ENCODE data around the gene ADAM23. TPM values are rescaled to one million over a fixed set of nuclear protein-coding genes. Genes with fewer than 3 reads are reported as not detected.

ADAM23 gene
- total and polyA plus RNA-seq, 2 donors from 2014 or later = 1.0 to 2.5 TPM

GRCh38 chr2:206471524-206472062 lies 28.3 kb downstream of the ADAM23 start:
- no peak overlapping the region for H3K27ac ChIP-seq (ENCODE audit: low read depth in 2 of 2, low read length in 2 of 2)
- DNase-seq = no peak
- no peak overlapping the region for H3K9ac ChIP-seq (ENCODE audit: low read length in 3 of 3)
- no peaks in the 10 kb centered on the region for H3K36me3 ChIP-seq (ENCODE audit: control insufficient read depth in 2 of 3, insufficient read depth in 3 of 3, low read length in 3 of 3)
- intact Hi-C loops (cut with DNase I) = no loop called here
- H3K4me3 ChIP-seq (ENCODE audit: low read length in 3 of 3) = no peak overlapping the region
- no peaks in the 10 kb centered on the region for H3K4me1 ChIP-seq (ENCODE audit: control insufficient read depth in 2 of 3, insufficient read depth in 2 of 3, low read depth in 1 of 3, low read length in 3 of 3)
- peaks cover 0 to 3% (median 0%) of the 10 kb centered on the region in 3 donors for H3K9me3 ChIP-seq (ENCODE audit: control insufficient read depth in 2 of 3, insufficient read depth in 1 of 3, low read length in 3 of 3)
- no peak for FAIRE-seq
- no peak for TF ChIP-seq CTCF (IDR thresholded peaks at IDR 0.05; ENCODE audit: borderline replicate concordance, extremely low read depth, insufficient read depth)
- no peaks in the 10 kb centered on the region for H3K27me3 ChIP-seq (ENCODE audit: control insufficient read depth, insufficient read depth, low read length)

- H3K36me3 ChIP-seq (ENCODE audit: control insufficient read depth in 2 of 3, insufficient read depth in 3 of 3, low read length in 3 of 3) = no peaks in the 10 kb centered on the region
- peaks cover 0 to 3% (median 0%) of the 10 kb centered on the region in 3 donors for H3K9me3 ChIP-seq (ENCODE audit: control insufficient read depth in 2 of 3, insufficient read depth in 1 of 3, low read length in 3 of 3)
- intact Hi-C loops (cut with DNase I) = no loop called here
- TF ChIP-seq CTCF (IDR thresholded peaks at IDR 0.05; ENCODE audit: borderline replicate concordance, extremely low read depth, insufficient read depth) = no peak
- no peaks in the 10 kb centered on the region for H3K27me3 ChIP-seq (ENCODE audit: control insufficient read depth, insufficient read depth, low read length)
- DNase-seq = no peak
- no peaks in the 10 kb centered on the region for H3K4me1 ChIP-seq (ENCODE audit: control insufficient read depth in 2 of 3, insufficient read depth in 2 of 3, low read depth in 1 of 3, low read length in 3 of 3)
- H3K4me3 ChIP-seq (ENCODE audit: low read length in 3 of 3) = no peak overlapping the region
- FAIRE-seq = no peak
- no peak overlapping the region for H3K27ac ChIP-seq (ENCODE audit: low read depth in 2 of 2, low read length in 2 of 2)
- H3K9ac ChIP-seq (ENCODE audit: low read length in 3 of 3) = no peak overlapping the region
Observed at GRCh38 chr2:206472094-206472493, 28.8 kb downstream of the ADAM23 start.

GRCh38 chr2:206474099-206474498 lies 30.8 kb downstream of the ADAM23 start:
- H3K27ac ChIP-seq (ENCODE audit: low read depth in 2 of 2, low read length in 2 of 2) = no peak overlapping the region
- FAIRE-seq = no peak
- no peaks in the 10 kb centered on the region for H3K4me1 ChIP-seq (ENCODE audit: control insufficient read depth in 2 of 3, insufficient read depth in 2 of 3, low read depth in 1 of 3, low read length in 3 of 3)
- TF ChIP-seq CTCF (IDR thresholded peaks at IDR 0.05; ENCODE audit: borderline replicate concordance, extremely low read depth, insufficient read depth) = no peak
- no peaks in the 10 kb centered on the region for H3K36me3 ChIP-seq (ENCODE audit: control insufficient read depth in 2 of 3, insufficient read depth in 3 of 3, low read length in 3 of 3)
- no peaks in the 10 kb centered on the region for H3K27me3 ChIP-seq (ENCODE audit: control insufficient read depth, insufficient read depth, low read length)
- H3K9ac ChIP-seq (ENCODE audit: low read length in 3 of 3) = no peak overlapping the region
- no peak overlapping the region for H3K4me3 ChIP-seq (ENCODE audit: low read length in 3 of 3)
- no peaks in the 10 kb centered on the region for H3K9me3 ChIP-seq (ENCODE audit: control insufficient read depth in 2 of 3, insufficient read depth in 1 of 3, low read length in 3 of 3)
- intact Hi-C loops (cut with DNase I) = no loop called here
- no peak for DNase-seq

- H3K4me3 ChIP-seq (ENCODE audit: low read length in 3 of 3) = no peak overlapping the region
- no peak overlapping the region for H3K9ac ChIP-seq (ENCODE audit: low read length in 3 of 3)
- no peak for TF ChIP-seq CTCF (IDR thresholded peaks at IDR 0.05; ENCODE audit: borderline replicate concordance, extremely low read depth, insufficient read depth)
- intact Hi-C loops (cut with DNase I) = no loop called here
- peak in 1 of 5 donors; percentile 10 for DNase-seq
- H3K4me1 ChIP-seq (ENCODE audit: control insufficient read depth in 2 of 3, insufficient read depth in 2 of 3, low read depth in 1 of 3, low read length in 3 of 3) = no peaks in the 10 kb centered on the region
- H3K27me3 ChIP-seq (ENCODE audit: control insufficient read depth, insufficient read depth, low read length) = no peaks in the 10 kb centered on the region
- no peaks in the 10 kb centered on the region for H3K36me3 ChIP-seq (ENCODE audit: control insufficient read depth in 2 of 3, insufficient read depth in 3 of 3, low read length in 3 of 3)
- H3K9me3 ChIP-seq (ENCODE audit: control insufficient read depth in 2 of 3, insufficient read depth in 1 of 3, low read length in 3 of 3) = no peaks in the 10 kb centered on the region
- no peak overlapping the region for H3K27ac ChIP-seq (ENCODE audit: low read depth in 2 of 2, low read length in 2 of 2)
- no peak for FAIRE-seq
Observed at GRCh38 chr2:206477296-206477695, 34.0 kb downstream of the ADAM23 start.
